ENCODE data around the gene CRYBB1. TPM values are rescaled to one million over a fixed set of nuclear protein-coding genes. Genes with fewer than 3 reads are reported as not detected.
A peak's percentile ranks its signal among the peaks of the same experiment; 100 is the strongest.

CRYBB1 gene
- total and polyA plus RNA-seq, 4 donors, result 0.17 to 2.3 (median 0.32) TPM; not detected in 1

GRCh38 chr22:26587991-26588613, 29.7 kb downstream of the CRYBB1 start:
- H3K4me3 ChIP-seq (ENCODE audit: low read depth in 1 of 3, low read length in 3 of 3), result peak overlapping the region in 1 of 3 donors; percentile 95

More at GRCh38 chr22:26587991-26588613, 29.7 kb downstream of the CRYBB1 start:
- no peak for DNase-seq (ENCODE audit: low spot score)
- Histone ChIP-seq H3K9ac (ENCODE audit: low read depth in 1 of 2, low read length in 2 of 2) (peak overlapping the region in 1 of 2 donors; percentile 80), H3K9me3 (ENCODE audit: control insufficient read depth in 4 of 4, low read length in 3 of 4) (no peaks in the 10 kb centered on the region), H3K27ac (ENCODE audit: low read depth in 1 of 2, low read length in 2 of 2) (peak overlapping the region; percentile 94 to 97), H3K27me3 (ENCODE audit: control insufficient read depth in 4 of 4, insufficient read depth in 4 of 4, low read length in 3 of 4) (no peaks in the 10 kb centered on the region), H3K36me3 (ENCODE audit: control insufficient read depth in 4 of 4, insufficient read depth in 3 of 4, low read depth in 1 of 4, low read length in 3 of 4) (peaks cover 0 to 4% (median 0%) of the 10 kb centered on the region in 4 donors), H3K4me1 (ENCODE audit: control insufficient read depth in 4 of 4, insufficient read depth in 4 of 4, low read length in 3 of 4) (peaks cover 8 to 43% (median 39%) of the 10 kb centered on the region in 4 donors)
- 87% methylated on average over 4 of the region's 4 CpGs for WGBS
- TF ChIP-seq REST (IDR thresholded peaks at IDR 0.05) (no peak), FOXA2 (IDR thresholded peaks at IDR 0.05) (no peak), EGR1 (IDR thresholded peaks at IDR 0.05; ENCODE audit: low read depth in 2 of 2) (no peak), GABPA (IDR thresholded peaks at IDR 0.05 in 1 of 2, conservative IDR thresholded peaks at IDR 0.05 in 1 of 2) (no peak), SP1 (IDR thresholded peaks at IDR 0.05) (no peak), HNF4A (conservative IDR thresholded peaks at IDR 0.05) (no peak), JUND (IDR thresholded peaks at IDR 0.05) (no peak), ATF3 (IDR thresholded peaks at IDR 0.05) (no peak), NR2F2 (IDR thresholded peaks at IDR 0.05) (no peak), RAD21 (IDR thresholded peaks at IDR 0.05) (no peak), YY1 (IDR thresholded peaks at IDR 0.05) (no peak), CTCF (IDR thresholded peaks at IDR 0.05; ENCODE audit: low read depth, low read length, missing input control) (no peak), MAX (IDR thresholded peaks at IDR 0.05) (no peak), RXRA (IDR thresholded peaks at IDR 0.05) (no peak), FOXA1 (IDR thresholded peaks at IDR 0.05) (no peak), ZBTB33 (IDR thresholded peaks at IDR 0.05) (no peak)

Data from liver (tissue), 9 donors.